ENCODE measurements around the gene IGF2. TPM values are rescaled to one million over a fixed set of nuclear protein-coding genes. Genes with fewer than 3 reads are reported as not detected.

Gene IGF2
- total RNA-seq, 1 donor from 2014 or later, result 1.1 TPM

DNA sequence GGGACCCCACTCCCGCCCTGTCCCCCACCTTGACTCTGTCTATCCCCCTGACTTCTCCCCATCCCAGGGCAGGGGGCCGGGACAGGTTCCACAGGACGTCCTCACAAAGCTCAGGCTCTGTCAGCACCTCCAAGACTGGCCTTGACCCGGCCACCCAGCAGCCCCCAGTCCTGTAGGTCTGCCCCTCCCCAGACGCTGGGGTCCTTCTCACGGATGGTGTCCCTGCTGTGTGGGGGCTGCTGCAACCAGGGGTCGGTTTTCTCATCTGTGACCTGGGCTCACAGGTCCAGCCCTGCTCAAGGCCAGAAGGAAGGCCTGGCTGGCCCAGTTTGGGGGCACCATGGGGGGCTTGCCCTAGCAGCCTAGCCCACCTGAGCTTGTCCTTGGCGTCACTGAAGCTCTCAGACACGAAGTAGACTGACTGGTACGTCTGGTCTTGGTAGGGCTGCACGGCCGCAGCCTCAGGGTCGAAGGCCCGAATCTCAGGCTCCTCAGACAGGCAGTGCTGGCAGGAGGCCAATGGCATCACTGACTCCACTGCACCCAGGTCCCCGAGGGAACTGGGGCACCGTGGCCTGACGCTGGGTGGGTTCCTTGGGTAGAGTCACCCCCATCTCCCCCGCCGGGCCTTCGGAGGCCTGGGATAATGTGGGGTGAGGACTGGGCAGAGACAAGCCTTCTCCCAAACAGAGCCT is 25.8 kb upstream of the IGF2 start:
- intact Hi-C loops (cut with micrococcal nuclease), result no loop called here
- no peaks in the 10 kb centered on the region for H3K36me3 Mint-ChIP-seq (ENCODE audit: low read depth)
- no peaks in the 10 kb centered on the region for H3K4me1 Mint-ChIP-seq
- no peaks in the 10 kb centered on the region for H3K9me3 Mint-ChIP-seq
- no peaks in the 10 kb centered on the region for H3K27me3 Mint-ChIP-seq
- H3K27ac Mint-ChIP-seq, result no peak overlapping the region
- H3K4me3 Mint-ChIP-seq, result no peak overlapping the region
- DNase-seq, result no peak

DNA sequence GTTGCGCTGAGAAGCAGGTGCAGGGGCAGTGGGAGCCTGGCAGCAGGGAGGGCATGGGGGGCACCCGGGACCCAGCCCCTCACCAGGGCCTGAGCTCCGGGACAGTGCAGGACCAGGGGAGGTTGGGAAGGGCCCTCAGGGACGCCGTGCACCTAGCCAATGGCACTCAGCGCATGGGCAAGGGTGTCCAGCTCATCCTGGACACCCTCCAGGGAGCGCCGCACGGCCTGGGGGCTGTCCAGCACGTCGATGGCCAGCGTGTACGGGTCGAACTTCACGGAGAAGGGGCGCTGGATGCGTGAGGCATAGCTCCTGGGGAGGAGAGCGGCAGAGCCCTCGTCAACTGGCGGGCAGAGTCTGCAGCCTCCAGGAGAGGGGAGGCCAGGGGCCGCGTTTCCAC is 24.9 kb upstream of the IGF2 start:
- Mint-ChIP-seq H3K9me3 (no peaks in the 10 kb centered on the region), H3K27ac (no peak overlapping the region), H3K4me3 (no peak overlapping the region), H3K27me3 (no peaks in the 10 kb centered on the region), H3K36me3 (ENCODE audit: low read depth) (no peaks in the 10 kb centered on the region), H3K4me1 (no peaks in the 10 kb centered on the region)
- DNase-seq, result no peak
- intact Hi-C loops (cut with micrococcal nuclease), result no loop called here

DNA sequence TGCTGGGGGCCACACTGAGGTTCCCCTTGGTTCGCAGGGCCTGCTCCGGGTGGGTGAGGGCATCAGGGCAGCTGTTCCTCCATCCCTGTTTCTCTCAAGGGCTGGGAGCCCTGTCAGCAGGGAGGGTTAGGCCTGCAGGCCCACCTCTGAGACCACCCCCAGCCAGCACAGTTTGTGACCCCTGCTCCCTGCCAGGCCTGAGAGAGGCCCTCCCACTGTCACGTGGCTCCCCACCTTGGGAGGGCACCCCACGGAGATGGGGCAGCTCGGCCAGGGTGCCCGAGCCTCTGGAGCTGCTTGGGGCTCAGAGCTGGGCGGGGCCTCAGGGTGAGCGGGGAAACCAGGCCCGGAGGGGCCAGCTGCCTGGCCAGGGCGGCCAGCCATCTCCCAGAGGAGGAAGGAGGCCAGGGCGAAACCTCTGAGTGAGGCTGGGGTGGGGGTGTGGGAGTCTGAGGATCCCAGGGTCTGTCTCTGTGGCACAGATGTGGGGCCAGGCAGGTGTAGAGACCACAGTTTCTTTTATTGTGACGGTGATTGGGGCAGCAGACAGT is 24.3 kb upstream of the IGF2 start:
- H3K4me3 Mint-ChIP-seq, result no peak overlapping the region
- no peaks in the 10 kb centered on the region for H3K27me3 Mint-ChIP-seq
- H3K36me3 Mint-ChIP-seq (ENCODE audit: low read depth), result no peaks in the 10 kb centered on the region
- H3K4me1 Mint-ChIP-seq, result no peaks in the 10 kb centered on the region
- H3K9me3 Mint-ChIP-seq, result no peaks in the 10 kb centered on the region
- H3K27ac Mint-ChIP-seq, result no peak overlapping the region
- DNase-seq, result no peak
- intact Hi-C loops (cut with micrococcal nuclease), result no loop called here

DNA sequence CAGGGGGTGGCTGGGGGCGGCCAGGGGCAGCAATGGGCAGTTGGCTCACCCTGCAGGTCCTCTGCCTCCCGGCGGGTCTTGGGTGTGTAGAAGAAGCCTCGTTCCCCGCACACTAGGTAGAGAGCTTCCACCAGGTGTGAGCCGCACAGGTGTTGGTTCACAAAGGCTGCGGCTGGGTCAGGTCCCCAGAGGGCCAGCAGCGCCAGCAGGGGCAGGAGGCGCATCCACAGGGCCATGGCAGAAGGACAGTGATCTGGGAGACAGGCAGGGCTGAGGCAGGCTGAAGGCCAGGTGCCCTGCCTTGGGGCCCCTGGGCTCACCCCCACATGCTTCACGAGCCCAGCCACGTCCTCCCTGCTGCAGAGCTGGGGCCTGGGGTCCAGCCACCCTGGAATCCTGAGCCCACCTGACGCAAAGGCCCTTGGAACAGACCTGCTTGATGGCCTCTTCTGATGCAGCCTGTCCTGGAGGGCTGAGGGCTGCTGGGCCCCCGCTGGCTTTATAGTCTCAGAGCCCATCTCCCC is 21.6 kb upstream of the IGF2 start, which contains the start of gene INS:
TSS of gene INS (minus strand) at position 474 of the 524 bp plus-strand sequence. CDS start at position 236, 238 bp downstream.
- Mint-ChIP-seq H3K27me3 (no peaks in the 10 kb centered on the region), H3K27ac (no peak within 1 kb of the TSS), H3K9me3 (no peaks in the 10 kb centered on the region), H3K4me1 (no peaks in the 10 kb centered on the region), H3K36me3 (ENCODE audit: low read depth) (no peaks in the 10 kb centered on the region), H3K4me3 (no peak within 1 kb of the TSS)
- intact Hi-C loops (cut with micrococcal nuclease), result no loop called here
- DNase-seq, result no peak

DNA sequence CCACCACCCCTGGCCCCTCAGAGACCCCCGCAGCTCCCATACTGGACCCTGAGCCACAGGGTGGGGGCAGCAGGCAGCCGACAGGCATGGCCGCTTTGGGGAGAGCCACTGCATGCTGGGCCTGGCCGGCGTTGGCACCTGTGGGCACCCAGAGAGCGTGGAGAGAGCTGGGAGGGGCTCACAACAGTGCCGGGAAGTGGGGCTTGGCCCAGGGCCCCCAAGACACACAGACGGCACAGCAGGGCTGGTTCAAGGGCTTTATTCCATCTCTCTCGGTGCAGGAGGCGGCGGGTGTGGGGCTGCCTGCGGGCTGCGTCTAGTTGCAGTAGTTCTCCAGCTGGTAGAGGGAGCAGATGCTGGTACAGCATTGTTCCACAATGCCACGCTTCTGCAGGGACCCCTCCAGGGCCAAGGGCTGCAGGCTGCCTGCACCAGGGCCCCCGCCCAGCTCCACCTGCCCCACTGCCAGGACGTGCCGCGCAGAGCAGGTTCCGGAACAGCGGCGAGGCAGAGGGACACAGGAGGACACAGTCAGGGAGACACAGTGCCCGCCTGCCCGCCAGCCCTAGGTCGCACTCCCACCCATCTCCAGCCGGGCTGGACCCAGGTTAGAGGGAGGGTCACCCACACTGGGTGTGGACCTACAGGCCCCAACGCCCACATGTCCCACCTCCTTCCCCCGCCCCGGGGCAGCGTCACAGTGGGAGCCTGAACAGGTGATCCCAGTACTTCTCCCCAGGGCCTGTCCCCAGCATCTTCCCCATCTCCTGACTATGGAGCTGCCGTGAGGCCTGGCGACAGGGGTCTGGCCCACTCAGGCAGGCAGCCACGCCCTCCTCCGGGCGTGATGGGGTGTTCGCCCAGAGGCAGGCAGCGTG is 20.6 kb upstream of the IGF2 start:
- no peak overlapping the region for H3K4me3 Mint-ChIP-seq
- H3K9me3 Mint-ChIP-seq, result no peaks in the 10 kb centered on the region
- intact Hi-C loops (cut with micrococcal nuclease), result no loop called here
- H3K4me1 Mint-ChIP-seq, result no peaks in the 10 kb centered on the region
- H3K27me3 Mint-ChIP-seq, result no peaks in the 10 kb centered on the region
- DNase-seq, result no peak
- H3K27ac Mint-ChIP-seq, result no peak overlapping the region
- no peaks in the 10 kb centered on the region for H3K36me3 Mint-ChIP-seq (ENCODE audit: low read depth)

DNA sequence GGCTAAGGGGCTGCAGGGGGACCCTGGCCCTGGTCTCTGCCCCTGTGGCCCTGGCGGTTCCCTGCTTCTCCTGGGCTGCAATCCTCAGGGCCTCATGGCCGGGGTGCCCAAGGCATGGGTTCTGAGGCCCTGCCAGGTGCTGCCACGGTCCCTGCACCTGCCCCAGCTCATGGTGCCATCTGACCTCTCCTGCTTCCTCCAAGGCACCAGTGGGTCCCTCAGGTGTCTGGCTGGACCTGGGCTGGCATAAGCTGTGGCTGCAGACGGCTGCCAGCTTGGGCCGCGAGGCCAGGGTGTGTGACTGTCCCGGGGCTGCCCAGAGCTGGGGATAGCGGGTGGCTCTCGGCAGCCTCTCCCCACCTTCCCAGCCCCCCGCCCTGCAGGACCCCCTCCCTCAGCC is 19.8 kb upstream of the IGF2 start:
- no peaks in the 10 kb centered on the region for H3K36me3 Mint-ChIP-seq (ENCODE audit: low read depth)
- DNase-seq, result no peak
- no peak overlapping the region for H3K4me3 Mint-ChIP-seq
- no peak overlapping the region for H3K27ac Mint-ChIP-seq
- H3K9me3 Mint-ChIP-seq, result no peaks in the 10 kb centered on the region
- intact Hi-C loops (cut with micrococcal nuclease), result no loop called here
- H3K27me3 Mint-ChIP-seq, result no peaks in the 10 kb centered on the region
- H3K4me1 Mint-ChIP-seq, result no peaks in the 10 kb centered on the region

DNA sequence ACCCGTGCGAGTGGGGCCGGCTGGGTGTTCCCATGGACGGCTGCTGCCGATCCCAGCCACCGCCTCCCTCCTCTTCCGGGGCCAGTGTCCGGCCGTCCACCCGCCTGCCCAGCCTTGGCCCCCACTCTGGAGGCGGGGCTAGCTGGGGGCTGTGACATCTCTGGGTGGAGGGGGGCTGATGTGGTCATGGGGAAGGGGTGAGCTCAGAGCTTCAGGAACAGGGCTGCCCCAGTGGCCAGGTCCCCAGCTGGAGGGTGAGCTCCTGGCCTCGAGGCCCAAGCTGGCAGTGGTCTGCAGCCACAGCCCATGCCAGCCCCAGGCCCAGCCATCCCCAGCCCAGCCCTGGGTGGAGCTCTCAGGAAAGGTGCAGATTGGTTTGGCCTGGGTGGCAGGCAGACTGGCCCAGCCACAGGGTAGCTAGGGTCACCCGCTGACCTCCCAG is 19.1 kb upstream of the IGF2 start:
- Mint-ChIP-seq H3K36me3 (ENCODE audit: low read depth) (no peaks in the 10 kb centered on the region), H3K9me3 (no peaks in the 10 kb centered on the region), H3K27ac (no peak overlapping the region), H3K4me3 (no peak overlapping the region), H3K27me3 (no peaks in the 10 kb centered on the region), H3K4me1 (no peaks in the 10 kb centered on the region)
- intact Hi-C loops (cut with micrococcal nuclease), result no loop called here
- DNase-seq, result no peak

DNA sequence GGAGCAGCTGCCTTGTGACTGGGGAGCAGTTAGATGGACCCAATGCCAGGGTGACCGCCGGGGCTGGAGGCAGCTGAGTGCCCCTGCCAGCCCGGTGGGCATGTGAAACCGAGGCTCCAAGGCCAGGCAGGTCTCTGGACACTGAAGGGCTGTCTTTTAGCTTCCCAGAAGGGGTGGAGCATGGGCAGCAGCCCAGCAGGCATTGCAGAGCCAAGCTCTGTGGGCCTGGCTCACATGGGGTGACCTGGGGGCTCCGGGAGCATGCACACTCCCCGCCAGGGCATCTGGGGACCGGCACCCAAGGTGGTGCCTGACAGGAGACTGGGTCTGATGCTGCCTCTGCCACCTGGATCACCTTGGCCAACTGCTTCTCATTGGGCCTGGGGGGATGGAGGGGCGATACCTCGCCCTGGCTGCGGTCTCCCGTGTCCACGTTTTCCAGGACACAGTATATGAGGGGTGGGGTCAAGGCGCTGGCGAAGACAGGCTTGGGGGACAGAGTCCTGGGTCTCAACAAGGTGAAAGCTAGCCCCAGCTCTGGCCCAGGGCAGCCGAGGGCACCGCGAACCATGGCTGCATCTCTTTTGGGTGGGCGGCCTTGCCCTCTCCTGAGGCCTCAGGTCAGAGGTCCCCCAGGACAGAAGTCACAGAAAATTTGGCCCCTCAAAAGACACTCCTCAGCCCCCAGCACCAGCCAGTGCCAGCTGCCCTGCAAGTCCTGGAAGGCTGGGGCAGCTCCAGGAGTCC is 18.3 kb upstream of the IGF2 start:
- Mint-ChIP-seq H3K9me3 (no peaks in the 10 kb centered on the region), H3K4me3 (no peak overlapping the region), H3K27me3 (no peaks in the 10 kb centered on the region), H3K4me1 (no peaks in the 10 kb centered on the region), H3K27ac (no peak overlapping the region), H3K36me3 (ENCODE audit: low read depth) (no peaks in the 10 kb centered on the region)
- no peak for DNase-seq
- intact Hi-C loops (cut with micrococcal nuclease), result no loop called here

DNA sequence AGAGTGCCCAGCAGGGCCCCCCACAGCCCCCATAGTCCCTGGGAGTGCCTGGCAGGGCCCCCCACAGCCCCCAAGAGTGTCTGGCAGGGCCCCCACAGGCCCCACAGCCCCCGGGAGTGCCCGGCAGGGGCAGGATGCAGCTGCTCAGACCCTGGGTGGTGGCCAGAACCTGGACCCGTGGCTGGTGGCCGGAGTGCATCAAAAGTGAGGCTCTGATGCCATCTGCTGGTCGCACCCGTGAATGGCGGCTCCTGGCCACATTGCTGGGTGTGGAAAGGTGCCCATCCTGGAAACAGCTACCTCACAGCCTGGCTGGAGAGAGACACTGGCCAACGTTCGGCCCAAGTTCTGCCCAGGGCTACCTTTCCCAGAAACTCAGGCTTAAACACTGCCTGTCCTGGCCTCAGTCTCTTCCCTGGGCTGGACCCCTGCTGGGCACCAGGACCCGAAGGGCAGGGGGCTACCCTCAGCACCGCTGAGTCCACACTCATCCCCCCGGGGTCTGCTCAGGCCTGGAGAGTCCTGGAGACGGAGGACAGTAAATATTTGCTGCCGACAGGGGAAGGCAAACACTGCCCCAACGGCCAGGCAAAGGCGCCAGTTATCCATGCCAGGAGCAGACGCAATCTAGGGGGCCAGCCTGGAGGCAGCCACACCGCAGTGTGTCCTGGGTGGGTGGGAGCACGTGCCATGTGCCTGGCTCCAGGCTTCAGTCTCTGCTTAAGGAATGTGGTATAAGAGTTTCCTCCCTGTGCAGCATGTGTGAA is 17.4 kb upstream of the IGF2 start:
- intact Hi-C loops (cut with micrococcal nuclease), result no loop called here
- Mint-ChIP-seq H3K4me3 (no peak overlapping the region), H3K27me3 (no peaks in the 10 kb centered on the region), H3K9me3 (no peaks in the 10 kb centered on the region), H3K27ac (no peak overlapping the region), H3K4me1 (peaks cover 3% of the 10 kb centered on the region), H3K36me3 (ENCODE audit: low read depth) (no peaks in the 10 kb centered on the region)
- peak; percentile 89 for DNase-seq

DNA sequence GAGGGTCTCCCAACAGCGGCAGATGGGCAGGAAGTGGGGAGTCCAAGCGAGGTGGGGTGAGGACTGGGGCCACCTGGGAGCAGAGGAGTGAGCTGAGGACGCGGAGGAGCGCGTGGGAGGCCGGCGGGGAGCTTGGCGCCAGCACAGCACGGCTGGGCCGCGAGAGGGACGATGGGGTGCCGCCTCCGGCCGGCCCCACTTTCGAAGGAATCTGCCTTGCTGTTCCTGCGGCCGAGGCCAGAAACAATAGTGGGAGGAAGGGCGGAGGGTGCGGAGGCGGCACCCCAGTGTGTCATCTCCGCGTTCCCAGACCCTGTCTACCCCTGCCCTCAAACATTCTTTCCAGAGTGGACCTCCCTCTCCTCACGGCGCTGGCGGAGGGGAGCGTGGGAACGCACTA is 16.3 kb upstream of the IGF2 start:
- DNase-seq, result no peak
- intact Hi-C loops (cut with micrococcal nuclease), result no loop called here
- peaks cover 3% of the 10 kb centered on the region for H3K4me1 Mint-ChIP-seq
- H3K27me3 Mint-ChIP-seq, result peaks cover 6% of the 10 kb centered on the region
- H3K27ac Mint-ChIP-seq, result no peak overlapping the region
- H3K4me3 Mint-ChIP-seq, result no peak overlapping the region
- no peaks in the 10 kb centered on the region for H3K36me3 Mint-ChIP-seq (ENCODE audit: low read depth)
- H3K9me3 Mint-ChIP-seq, result no peaks in the 10 kb centered on the region

DNA sequence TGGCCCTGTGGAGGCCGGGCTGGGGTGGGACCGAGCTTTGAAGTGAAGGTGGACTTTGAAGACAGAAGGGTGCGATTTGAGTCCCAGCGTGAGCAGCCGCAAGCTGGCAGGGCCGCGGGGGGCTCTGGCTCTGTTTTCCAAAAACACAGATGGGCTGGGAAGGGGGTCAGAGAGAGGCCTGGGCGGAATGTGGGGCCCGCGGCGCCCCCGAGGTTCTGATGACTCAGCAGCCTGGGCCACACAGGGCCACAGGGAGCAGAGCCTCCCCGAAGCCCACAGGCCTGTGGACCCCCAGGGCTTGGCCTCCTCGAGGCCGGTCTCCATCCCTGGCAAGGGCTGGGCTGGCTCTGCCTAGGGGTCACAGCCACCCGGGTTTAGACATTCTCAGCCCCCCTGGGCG is 15.7 kb upstream of the IGF2 start:
- Mint-ChIP-seq H3K4me1 (peaks cover 3% of the 10 kb centered on the region), H3K36me3 (ENCODE audit: low read depth) (no peaks in the 10 kb centered on the region), H3K27ac (no peak overlapping the region), H3K4me3 (no peak overlapping the region), H3K9me3 (no peaks in the 10 kb centered on the region), H3K27me3 (peaks cover 10% of the 10 kb centered on the region)
- DNase-seq, result no peak
- intact Hi-C loops (cut with micrococcal nuclease), result loop anchor here (5.0 kb wide), 1 partner anchor 273 kb away; no protein-coding TSS in a partner anchor

DNA sequence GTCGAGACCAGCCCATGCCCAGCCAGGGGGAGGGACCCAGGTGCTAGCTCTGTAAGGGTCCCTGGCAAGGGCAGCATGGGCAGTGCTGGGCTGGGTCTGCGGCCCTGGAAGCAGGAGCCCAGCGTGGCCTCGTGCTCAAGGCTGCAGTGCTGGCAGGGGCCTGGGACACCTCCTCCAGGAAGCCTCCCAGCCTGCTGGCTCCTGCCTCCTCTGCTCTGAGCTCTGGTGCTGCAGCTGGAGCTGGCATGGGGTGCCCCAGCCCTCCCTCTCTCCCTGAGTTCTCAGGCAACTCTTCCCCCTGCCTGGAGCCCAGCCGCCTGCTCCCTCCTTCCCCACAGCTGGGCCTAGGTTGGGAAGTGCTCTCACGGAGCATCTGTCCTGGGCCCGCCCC is 15.0 kb upstream of the IGF2 start:
- no peaks in the 10 kb centered on the region for H3K9me3 Mint-ChIP-seq
- no peak overlapping the region for H3K4me3 Mint-ChIP-seq
- no peak for DNase-seq
- H3K27ac Mint-ChIP-seq, result no peak overlapping the region
- H3K27me3 Mint-ChIP-seq, result peaks cover 12% of the 10 kb centered on the region
- no peaks in the 10 kb centered on the region for H3K36me3 Mint-ChIP-seq (ENCODE audit: low read depth)
- intact Hi-C loops (cut with micrococcal nuclease), result loop anchor here (5.0 kb wide), 1 partner anchor 272 kb away; no protein-coding TSS in a partner anchor
- peaks cover 3% of the 10 kb centered on the region for H3K4me1 Mint-ChIP-seq
